ENCODE data around the gene NR4A1.

- TF ChIP-seq POLR2A (IDR thresholded peaks at IDR 0.05; ENCODE audit: low read length): no peak
- no peak for TF ChIP-seq GATA1 (IDR thresholded peaks at IDR 0.05; ENCODE audit: low read depth, low read length)
These were observed 4.8 kb downstream of the NR4A1 start for GRCh38 chr12:52055731-52056711.

Data from erythroblast (primary cell).